ENCODE measurements around the gene ASCC1. TPM values are rescaled to one million over a fixed set of nuclear protein-coding genes. Genes with fewer than 3 reads are reported as not detected.
A peak's percentile ranks its signal among the peaks of the same experiment; 100 is the strongest.

The ASCC1 gene
- polyA plus RNA-seq, 1 donor from 2014 or later: 24.8 TPM

DNA sequence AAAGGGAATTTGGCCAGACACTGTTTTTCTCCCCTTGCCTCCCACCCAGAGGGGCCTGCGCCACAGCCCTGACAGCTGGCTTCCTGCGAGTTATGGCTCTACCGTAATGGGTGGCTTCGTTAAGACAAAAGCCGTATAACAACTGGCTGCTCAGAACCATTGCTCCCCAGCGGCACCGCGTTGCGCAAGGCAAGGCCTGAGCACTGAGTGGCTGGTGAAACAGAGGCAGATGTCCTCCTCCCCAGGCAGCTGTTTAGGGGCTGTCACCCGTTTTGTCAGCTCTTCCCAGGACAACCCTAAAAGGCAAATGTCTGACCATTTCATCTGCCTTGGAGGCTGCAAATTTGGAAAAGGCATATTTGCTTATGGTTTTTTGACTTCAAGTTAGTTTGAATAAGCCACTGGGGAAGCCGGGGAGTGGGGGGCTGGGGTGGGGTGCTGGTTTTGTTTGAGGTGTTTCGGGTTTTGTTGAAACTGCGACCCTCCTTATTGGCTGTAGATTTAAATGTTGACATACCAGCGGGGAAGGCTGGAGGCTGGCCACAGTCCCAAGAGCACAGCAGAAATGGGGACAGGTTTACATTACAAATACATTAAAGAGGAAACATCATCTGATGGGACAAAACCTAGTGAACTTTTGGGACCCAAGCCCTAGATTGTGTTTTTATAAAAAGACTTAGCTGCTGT is 127.0 kb downstream of the ASCC1 start:
- peak overlapping the region; percentile 97 to 100 (median 100) for H3K4me3 Mint-ChIP-seq
- H3K36me3 Mint-ChIP-seq: peaks cover 3% of the 10 kb centered on the region
- peaks cover 0 to 2% (median 0%) of the 10 kb centered on the region in 3 donors for H3K9me3 Mint-ChIP-seq
- H3K4me1 Mint-ChIP-seq: peaks cover 10 to 36% (median 33%) of the 10 kb centered on the region in 3 donors
- peaks cover 1% of the 10 kb centered on the region for H3K27me3 Mint-ChIP-seq
- H3K27ac Mint-ChIP-seq: peak overlapping the region; percentile 98 to 99 (median 99)

- Mint-ChIP-seq H3K4me3 (peak within 1 kb of the TSS; percentile 97 to 100 (median 100)), H3K9me3 (peaks cover 0 to 2% (median 0%) of the 10 kb centered on the region in 3 donors), H3K27ac (peak within 1 kb of the TSS; percentile 98 to 99 (median 99)), H3K27me3 (peaks cover 1% of the 10 kb centered on the region), H3K36me3 (peaks cover 4% of the 10 kb centered on the region), H3K4me1 (peaks cover 14 to 43% (median 35%) of the 10 kb centered on the region in 3 donors)
Measured at GRCh38 chr10:72087969-72088888, 127.8 kb downstream of the ASCC1 start, which contains the start of gene SPOCK2. Gene SPOCK2 (minus strand): TSS chr10:72088551. CDS start chr10:72088328, 223 bp downstream.

GRCh38 chr10:72087392-72087968 is 128.6 kb downstream of the ASCC1 start:
- peaks cover 1% of the 10 kb centered on the region for H3K27me3 Mint-ChIP-seq
- H3K27ac Mint-ChIP-seq: peak overlapping the region; percentile 98 to 99 (median 99)
- H3K36me3 Mint-ChIP-seq: peaks cover 4% of the 10 kb centered on the region
- peaks cover 14 to 43% (median 37%) of the 10 kb centered on the region in 3 donors for H3K4me1 Mint-ChIP-seq
- peak overlapping the region; percentile 93 to 100 (median 96) for H3K4me3 Mint-ChIP-seq
- H3K9me3 Mint-ChIP-seq: peaks cover 0 to 2% (median 0%) of the 10 kb centered on the region in 3 donors

GRCh38 chr10:72086466-72087391 is 129.3 kb downstream of the ASCC1 start:
- peaks cover 4% of the 10 kb centered on the region for H3K36me3 Mint-ChIP-seq
- H3K4me3 Mint-ChIP-seq: peak overlapping the region; percentile 93 to 97 (median 95)
- peaks cover 1% of the 10 kb centered on the region for H3K27me3 Mint-ChIP-seq
- H3K4me1 Mint-ChIP-seq: peaks cover 14 to 43% (median 43%) of the 10 kb centered on the region in 3 donors
- peak overlapping the region; percentile 98 to 99 (median 99) for H3K27ac Mint-ChIP-seq
- peaks cover 0 to 2% (median 0%) of the 10 kb centered on the region in 3 donors for H3K9me3 Mint-ChIP-seq

- peak overlapping the region; percentile 98 to 99 (median 99) for H3K27ac Mint-ChIP-seq
- H3K4me3 Mint-ChIP-seq: peak overlapping the region; percentile 84 to 97 (median 92)
- H3K36me3 Mint-ChIP-seq: peaks cover 4% of the 10 kb centered on the region
- peaks cover 1% of the 10 kb centered on the region for H3K27me3 Mint-ChIP-seq
- peaks cover 0 to 2% (median 0%) of the 10 kb centered on the region in 3 donors for H3K9me3 Mint-ChIP-seq
- peaks cover 14 to 50% (median 49%) of the 10 kb centered on the region in 3 donors for H3K4me1 Mint-ChIP-seq
Measured at GRCh38 chr10:72085864-72086465, 130.1 kb downstream of the ASCC1 start.

DNA sequence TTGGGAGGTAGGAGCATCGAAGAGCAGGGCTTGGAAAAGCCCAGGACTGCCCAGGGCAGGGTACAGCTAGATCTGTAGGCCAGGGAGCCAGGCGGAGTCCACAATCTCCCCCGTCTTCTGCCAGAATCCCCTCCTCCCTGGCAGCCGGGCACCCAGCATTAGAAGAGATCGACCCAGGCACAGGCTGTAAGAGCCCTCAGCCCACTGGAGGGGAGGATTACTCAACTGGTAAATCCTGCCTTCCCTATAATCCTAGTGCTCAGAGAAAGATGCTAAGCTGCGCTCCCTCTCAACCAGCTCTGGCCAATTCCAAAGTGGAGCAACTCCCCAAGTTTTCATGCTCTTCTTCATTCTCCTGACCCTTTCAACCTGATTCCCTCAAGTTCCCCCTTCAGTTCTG is 130.9 kb downstream of the ASCC1 start:
- H3K27me3 Mint-ChIP-seq: peaks cover under 1% of the 10 kb centered on the region
- H3K27ac Mint-ChIP-seq: peak overlapping the region; percentile 41 to 99 (median 99)
- peaks cover 4% of the 10 kb centered on the region for H3K36me3 Mint-ChIP-seq
- H3K4me1 Mint-ChIP-seq: peaks cover 15 to 52% (median 51%) of the 10 kb centered on the region in 3 donors
- H3K4me3 Mint-ChIP-seq: peak overlapping the region in 3 of 4 donors; percentile 10 to 97 (median 84)
- H3K9me3 Mint-ChIP-seq: peaks cover 0 to 2% (median 0%) of the 10 kb centered on the region in 3 donors

DNA sequence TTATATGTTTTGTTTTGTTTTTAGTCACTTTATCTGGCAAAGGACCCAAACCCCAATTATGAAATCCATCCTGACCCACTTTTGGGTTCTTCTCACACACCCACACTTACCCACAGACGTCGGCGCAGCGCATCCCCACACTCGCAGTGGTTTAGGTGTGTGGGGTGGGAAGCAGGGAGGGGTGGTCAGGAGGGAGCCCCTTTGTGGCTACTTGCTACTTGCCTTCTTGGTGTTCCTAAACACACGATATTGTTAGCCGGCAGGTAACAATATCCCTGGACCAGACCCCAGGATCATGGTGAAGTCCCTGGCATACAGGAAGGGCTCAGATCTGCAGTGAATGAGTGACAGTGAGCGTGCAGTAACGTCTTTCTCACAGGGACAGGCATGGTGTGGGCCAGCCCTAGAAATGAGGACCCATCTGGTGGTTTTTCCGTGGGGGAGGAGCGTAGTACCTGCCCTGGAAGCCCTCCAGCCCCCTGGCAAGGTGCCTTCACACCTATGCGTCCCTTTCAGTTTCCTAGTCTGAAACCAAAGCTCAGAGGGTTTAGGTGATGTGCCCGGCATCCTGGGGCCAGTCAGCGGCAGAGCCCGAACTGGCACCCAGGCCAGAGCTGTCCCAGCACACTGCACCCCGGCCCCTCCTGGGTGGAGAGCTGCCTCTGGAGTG is 132.2 kb downstream of the ASCC1 start:
- Mint-ChIP-seq H3K9me3 (peaks cover 0 to 2% (median 0%) of the 10 kb centered on the region in 3 donors), H3K4me1 (peaks cover 26 to 56% (median 55%) of the 10 kb centered on the region in 3 donors), H3K27me3 (no peaks in the 10 kb centered on the region), H3K27ac (peak overlapping the region; percentile 14 to 99 (median 80)), H3K36me3 (peaks cover 4% of the 10 kb centered on the region), H3K4me3 (peak overlapping the region; percentile 21 to 97 (median 50))

DNA sequence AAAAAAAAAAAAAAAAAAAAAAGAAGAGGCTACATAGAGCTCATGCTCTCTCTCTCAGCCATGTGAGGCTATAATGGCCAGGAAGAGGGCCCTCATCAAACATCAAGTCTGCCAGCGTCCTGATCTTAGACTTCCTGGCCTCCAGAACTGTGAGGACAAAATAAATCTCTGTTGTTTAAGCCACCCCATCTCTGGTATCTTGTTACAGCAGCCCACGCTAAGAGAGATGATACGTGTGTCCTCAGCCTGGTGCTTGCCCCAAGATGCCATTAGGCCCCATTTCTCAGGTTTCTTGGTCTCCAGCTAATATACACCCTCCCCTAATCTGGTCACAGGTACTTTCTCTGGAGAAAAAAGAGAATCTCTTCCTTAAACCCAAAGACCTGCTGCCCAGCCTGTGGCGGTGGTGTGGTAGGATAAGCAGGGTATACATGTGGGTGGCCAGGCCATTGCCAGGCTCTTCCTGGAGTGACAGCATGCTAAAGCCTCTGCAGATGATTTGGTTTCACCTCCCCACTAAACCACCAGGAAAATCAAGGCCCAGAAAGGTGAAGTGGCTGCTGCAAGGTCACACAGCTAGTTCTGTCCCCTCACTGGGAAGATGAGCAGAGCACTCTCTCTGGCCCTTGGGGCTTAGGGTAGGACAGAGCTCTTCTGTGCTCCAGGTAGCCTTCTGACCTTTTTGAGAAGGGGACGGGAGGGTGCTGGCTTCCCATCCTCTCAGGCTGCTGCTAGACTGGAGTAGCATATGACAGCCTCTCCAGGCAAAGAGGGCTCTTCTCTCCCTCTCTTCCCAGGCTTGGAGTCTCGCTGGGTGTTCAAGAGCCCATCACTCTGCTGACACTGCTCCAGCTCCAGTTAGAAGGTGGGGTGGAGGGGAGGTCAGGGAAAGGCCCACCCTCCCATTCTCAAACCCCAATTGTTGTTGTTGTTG is 133.0 kb downstream of the ASCC1 start:
- Mint-ChIP-seq H3K27ac (peak overlapping the region; percentile 14 to 99 (median 80)), H3K4me3 (peak overlapping the region; percentile 21 to 97 (median 50)), H3K27me3 (no peaks in the 10 kb centered on the region), H3K9me3 (no peaks in the 10 kb centered on the region), H3K36me3 (peaks cover 4% of the 10 kb centered on the region), H3K4me1 (peaks cover 27 to 55% (median 53%) of the 10 kb centered on the region in 3 donors)

DNA sequence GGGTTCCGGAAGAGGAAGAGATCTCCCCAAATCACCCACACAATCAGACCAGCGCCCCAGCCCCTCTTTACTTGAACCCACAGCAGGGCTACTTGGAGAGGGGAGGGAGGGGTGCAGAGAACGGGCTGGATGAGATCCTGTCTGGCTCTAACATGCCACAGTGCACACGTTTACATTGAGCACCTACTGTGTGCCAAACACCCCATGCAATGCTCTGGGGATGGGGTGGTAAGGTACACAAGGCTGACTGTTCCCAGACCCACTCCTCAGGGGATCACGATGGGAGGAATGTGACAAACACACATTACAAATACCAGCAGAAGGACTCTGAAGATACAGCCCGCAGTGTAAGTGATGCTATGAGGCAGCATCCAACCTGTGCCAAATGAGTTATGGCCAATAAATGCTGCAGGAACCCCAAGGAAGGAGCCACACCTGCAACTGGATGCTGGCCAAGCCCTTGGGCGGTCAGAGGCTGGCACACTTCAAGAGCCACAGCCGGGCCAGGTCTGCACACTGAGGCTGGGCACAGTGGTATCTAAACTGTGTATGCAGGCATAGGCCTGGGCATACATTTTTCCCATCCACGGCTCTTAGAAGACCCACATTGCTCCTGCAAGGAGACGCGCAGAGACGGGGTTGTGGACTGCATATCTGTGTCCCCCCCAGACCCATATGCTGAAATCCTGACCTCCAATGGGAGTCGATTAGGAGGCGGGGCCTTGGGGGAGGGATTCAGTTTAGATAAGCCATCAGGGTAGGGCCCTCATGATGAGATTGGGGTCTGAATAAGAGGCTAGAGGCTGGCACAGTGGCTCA is 134.1 kb downstream of the ASCC1 start:
- H3K27ac Mint-ChIP-seq: peak overlapping the region; percentile 76 to 96 (median 83)
- peaks cover 6% of the 10 kb centered on the region for H3K36me3 Mint-ChIP-seq
- H3K4me3 Mint-ChIP-seq: peak overlapping the region in 2 of 4 donors; percentile 64 to 74
- no peaks in the 10 kb centered on the region for H3K9me3 Mint-ChIP-seq
- no peaks in the 10 kb centered on the region for H3K27me3 Mint-ChIP-seq
- peaks cover 33 to 64% (median 62%) of the 10 kb centered on the region in 3 donors for H3K4me1 Mint-ChIP-seq

DNA sequence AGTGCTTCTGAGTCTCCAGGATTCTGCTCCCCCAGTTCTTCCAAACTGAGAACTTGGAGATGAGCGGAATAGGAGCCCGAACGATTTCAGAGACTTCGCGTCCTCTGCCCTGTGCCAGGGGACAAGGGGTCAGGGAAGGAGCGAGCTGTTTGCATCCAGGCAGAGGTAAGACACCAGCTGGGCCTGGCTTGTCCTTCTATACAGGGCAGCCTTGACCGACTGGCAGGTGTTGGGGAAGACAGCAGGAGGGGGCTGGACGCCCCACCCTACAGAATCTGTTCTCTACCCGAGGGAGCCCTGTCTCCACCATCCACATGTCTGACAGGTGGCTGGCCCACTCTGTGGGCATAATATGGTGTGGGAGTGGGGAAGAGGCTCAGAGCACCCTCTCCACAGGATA is 134.9 kb downstream of the ASCC1 start:
- Mint-ChIP-seq H3K4me1 (peaks cover 36 to 64% (median 62%) of the 10 kb centered on the region in 3 donors), H3K27me3 (no peaks in the 10 kb centered on the region), H3K4me3 (peak overlapping the region in 2 of 4 donors; percentile 64 to 74), H3K27ac (peak overlapping the region; percentile 76 to 96 (median 83)), H3K36me3 (peaks cover 6% of the 10 kb centered on the region), H3K9me3 (no peaks in the 10 kb centered on the region)
